Mesenchymal stem cell (in vitro differentiated cells and primary cell): Measurements from ENCODE around the gene ARHGAP15.

Experiments
- DNase-seq: peaks from one replicate; pipeline ENCODE4 v3.0.0-alpha.2; 2013
- H2AFZ ChIP-seq: one replicate; pipeline ENCODE4 v1.6.1; 2013; ENCODE audit warnings: low read depth, mild to moderate bottlenecking, control low read depth, inconsistent platforms, low read length, moderate library complexity
- H2AK5ac ChIP-seq: 2 replicates; pipeline ENCODE4 v1.6.1; 2013; ENCODE audit warnings: low read length, moderate library complexity, mild to moderate bottlenecking, inconsistent platforms; ENCODE audit not compliant: severe bottlenecking
- H2BK120ac ChIP-seq: one replicate; pipeline ENCODE4 v1.6.1; 2013; ENCODE audit warnings: low read depth, mild to moderate bottlenecking, inconsistent platforms, low read length, moderate library complexity
- H2BK12ac ChIP-seq, 2 experiments: one replicate each; pipeline ENCODE4 v1.6.1; 2013; ENCODE audit warnings: inconsistent platforms in 2 of 2, low read length in 2 of 2, mild to moderate bottlenecking in 2 of 2, moderate library complexity in 2 of 2, control low read depth in 1 of 2
- H2BK15ac ChIP-seq: one replicate; pipeline ENCODE4 v1.6.1; 2013; ENCODE audit warnings: mild to moderate bottlenecking, low read depth, inconsistent platforms; ENCODE audit not compliant: poor library complexity, severe bottlenecking
- H2BK5ac ChIP-seq: 2 replicates; pipeline ENCODE4 v1.6.1; 2013; ENCODE audit warnings: low read depth, mild to moderate bottlenecking, low read length, control low read depth, inconsistent platforms; ENCODE audit not compliant: poor library complexity, severe bottlenecking
- H3K14ac ChIP-seq, 2 experiments: one replicate each; pipeline ENCODE4 v1.6.1; 2013; ENCODE audit warnings: inconsistent platforms in 2 of 2, low read length in 2 of 2, control low read depth in 1 of 2, mild to moderate bottlenecking in 1 of 2, moderate library complexity in 1 of 2
- H3K18ac ChIP-seq, 2 experiments: one replicate each; pipeline ENCODE4 v1.6.1; 2013; ENCODE audit warnings: inconsistent platforms in 2 of 2, low read length in 2 of 2, control low read depth in 1 of 2, low read depth in 1 of 2, mild to moderate bottlenecking in 1 of 2
- H3K23ac ChIP-seq, 2 experiments: one replicate each; pipeline ENCODE4 v1.6.1; 2013; ENCODE audit warnings: inconsistent platforms in 2 of 2, low read length in 2 of 2, mild to moderate bottlenecking in 2 of 2, moderate library complexity in 2 of 2, control low read depth in 1 of 2
- H3K27ac ChIP-seq: 2 replicates; pipeline ENCODE4 v1.5.1; 2013; ENCODE audit warnings: mild to moderate bottlenecking, moderate library complexity, low read length, control low read depth, inconsistent platforms; ENCODE audit not compliant: poor library complexity, severe bottlenecking
- H3K27me3 ChIP-seq, 2 experiments: 2 replicates each; pipeline versions ENCODE4 v1.6.1 to v1.7.0; 2013; ENCODE audit warnings: low read length in 2 of 2, mild to moderate bottlenecking in 2 of 2, moderate library complexity in 2 of 2, control low read depth in 1 of 2, inconsistent platforms in 1 of 2; ENCODE audit not compliant: control insufficient read depth in 1 of 2, insufficient read depth in 1 of 2
- H3K36me3 ChIP-seq, 2 experiments: 2 replicates each; pipeline versions ENCODE4 v1.6.1 to v1.7.0; 2013; ENCODE audit warnings: low read length in 2 of 2, control low read depth in 1 of 2, inconsistent platforms in 1 of 2, low read depth in 1 of 2, mild to moderate bottlenecking in 1 of 2; ENCODE audit not compliant: insufficient read depth in 2 of 2, control insufficient read depth in 1 of 2
- H3K4ac ChIP-seq, 2 experiments: one replicate each; pipeline ENCODE4 v1.6.1; 2013; ENCODE audit warnings: inconsistent platforms in 2 of 2, low read length in 2 of 2, mild to moderate bottlenecking in 2 of 2, moderate library complexity in 2 of 2, control low read depth in 1 of 2, low read depth in 1 of 2
- H3K4me1 ChIP-seq: 2 replicates; pipeline ENCODE4 v1.6.1; 2013; ENCODE audit warnings: low read depth, low read length, control low read depth; ENCODE audit not compliant: control insufficient read depth, insufficient read depth
- H3K4me2 ChIP-seq: 2 replicates; pipeline ENCODE4 v1.6.1; 2013; ENCODE audit warnings: low read length, mild to moderate bottlenecking, inconsistent platforms; ENCODE audit not compliant: poor library complexity, severe bottlenecking
- H3K4me3 ChIP-seq, 2 experiments: 2 replicates each; pipeline versions ENCODE4 v1.5.1 to v1.7.0; 2013; ENCODE audit warnings: low read length in 2 of 2, mild to moderate bottlenecking in 2 of 2, control low read depth in 1 of 2, low read depth in 1 of 2; ENCODE audit not compliant: insufficient read depth in 1 of 2
- H3K79me1 ChIP-seq: replicated peaks from 2 replicates; pipeline ENCODE4 v1.6.1; 2013; ENCODE audit warnings: mild to moderate bottlenecking, control low read depth, low read length, inconsistent platforms; ENCODE audit not compliant: poor library complexity, severe bottlenecking
- H3K9ac ChIP-seq: 2 replicates; pipeline ENCODE4 v1.7.0; 2013; ENCODE audit warnings: mild to moderate bottlenecking, low read length, moderate library complexity
- H3K9me3 ChIP-seq: 2 replicates; pipeline ENCODE4 v1.7.0; 2013; ENCODE audit warnings: mild to moderate bottlenecking, low read length; ENCODE audit not compliant: control insufficient read depth
- H4K8ac ChIP-seq: one replicate; pipeline ENCODE4 v1.6.1; 2013; ENCODE audit warnings: inconsistent platforms, mild to moderate bottlenecking, low read length, moderate library complexity
- H4K91ac ChIP-seq: one replicate; pipeline ENCODE4 v1.6.1; 2013; ENCODE audit warnings: mild to moderate bottlenecking, low read length, inconsistent platforms
- WGBS: methylation state at CpG from one replicate; pipeline ENCODE4 v1.1.7; 2013; ENCODE audit warnings: mixed read lengths; 5-methylcytosine and 5-hydroxymethylcytosine counted together

The ARHGAP15 gene

DNA sequence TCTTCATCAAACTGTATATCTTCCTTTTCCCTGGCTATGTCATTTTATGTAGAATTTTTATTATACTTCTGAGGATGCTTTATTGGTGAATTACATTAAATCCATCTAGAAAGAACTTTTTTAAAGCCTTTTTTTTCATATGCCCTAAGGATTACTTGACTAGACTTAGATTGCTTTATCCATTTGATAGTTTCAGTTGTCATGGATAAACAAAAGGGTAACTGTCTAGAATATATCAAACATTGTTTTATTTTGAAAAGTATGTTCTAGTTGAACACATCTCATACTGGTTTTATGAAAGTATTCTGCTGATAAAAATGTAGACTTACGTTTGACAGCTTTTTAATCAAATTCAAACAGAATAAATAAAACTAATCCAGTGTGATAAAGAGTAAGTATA, 639.8 kb downstream of the ARHGAP15 start:
- no peak overlapping the region for H4K91ac ChIP-seq
- H3K4me2 ChIP-seq = no peak overlapping the region
- no peaks in the 10 kb centered on the region for H3K79me1 ChIP-seq
- no peak overlapping the region for H3K4ac ChIP-seq
- 80% methylated on average over 1 of the region's 1 CpG for WGBS
- no peak overlapping the region for H3K9ac ChIP-seq
- no peak overlapping the region for H2BK12ac ChIP-seq
- no peak overlapping the region for H3K14ac ChIP-seq
- H3K23ac ChIP-seq = no peak overlapping the region
- H3K4me3 ChIP-seq = no peak overlapping the region
- H3K18ac ChIP-seq = no peak overlapping the region
- H3K9me3 ChIP-seq = no peaks in the 10 kb centered on the region
- no peaks in the 10 kb centered on the region for H3K27me3 ChIP-seq
- no peaks in the 10 kb centered on the region for H3K4me1 ChIP-seq
- no peak overlapping the region for H2BK120ac ChIP-seq
- H2AFZ ChIP-seq = no peak overlapping the region
- H4K8ac ChIP-seq = no peak overlapping the region
- DNase-seq = no peak
- H2BK5ac ChIP-seq = no peak overlapping the region
- no peaks in the 10 kb centered on the region for H3K36me3 ChIP-seq
- no peak overlapping the region for H2AK5ac ChIP-seq
- H2BK15ac ChIP-seq = no peak overlapping the region
- H3K27ac ChIP-seq = no peak overlapping the region

DNA sequence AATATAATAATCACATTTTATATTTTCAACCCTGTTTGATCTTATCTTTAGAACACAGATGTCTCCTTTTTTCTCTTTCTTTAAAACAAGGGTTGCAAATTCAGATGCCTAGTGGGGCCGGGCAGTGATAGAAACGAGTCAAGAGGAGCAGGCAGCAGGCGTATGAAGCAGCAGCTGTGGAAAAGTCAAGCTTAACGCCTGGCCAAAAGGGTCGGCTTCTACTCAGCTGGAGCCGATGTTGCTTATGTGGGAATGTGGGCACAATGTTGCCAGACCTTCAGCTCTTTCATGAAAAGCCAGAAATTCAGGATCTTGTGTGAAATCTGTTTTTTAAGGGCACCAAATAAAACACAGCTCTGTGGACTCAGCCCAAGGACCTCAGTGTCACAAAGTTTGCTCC, 642.7 kb downstream of the ARHGAP15 start:
- Histone ChIP-seq H3K79me1 (no peaks in the 10 kb centered on the region), H2BK15ac (no peak overlapping the region), H2AK5ac (no peak overlapping the region), H3K23ac (no peak overlapping the region), H3K14ac (no peak overlapping the region), H3K27me3 (no peaks in the 10 kb centered on the region), H3K36me3 (no peaks in the 10 kb centered on the region), H3K4me1 (no peaks in the 10 kb centered on the region), H2BK12ac (no peak overlapping the region), H3K4me3 (no peak overlapping the region), H3K9ac (no peak overlapping the region), H2BK5ac (no peak overlapping the region), H2AFZ (no peak overlapping the region), H3K4me2 (no peak overlapping the region), H4K8ac (no peak overlapping the region), H3K9me3 (no peaks in the 10 kb centered on the region), H2BK120ac (no peak overlapping the region), H3K18ac (no peak overlapping the region), H4K91ac (no peak overlapping the region), H3K4ac (no peak overlapping the region), H3K27ac (no peak overlapping the region)
- 87% methylated on average over 6 of the region's 6 CpGs for WGBS
- DNase-seq = no peak

DNA sequence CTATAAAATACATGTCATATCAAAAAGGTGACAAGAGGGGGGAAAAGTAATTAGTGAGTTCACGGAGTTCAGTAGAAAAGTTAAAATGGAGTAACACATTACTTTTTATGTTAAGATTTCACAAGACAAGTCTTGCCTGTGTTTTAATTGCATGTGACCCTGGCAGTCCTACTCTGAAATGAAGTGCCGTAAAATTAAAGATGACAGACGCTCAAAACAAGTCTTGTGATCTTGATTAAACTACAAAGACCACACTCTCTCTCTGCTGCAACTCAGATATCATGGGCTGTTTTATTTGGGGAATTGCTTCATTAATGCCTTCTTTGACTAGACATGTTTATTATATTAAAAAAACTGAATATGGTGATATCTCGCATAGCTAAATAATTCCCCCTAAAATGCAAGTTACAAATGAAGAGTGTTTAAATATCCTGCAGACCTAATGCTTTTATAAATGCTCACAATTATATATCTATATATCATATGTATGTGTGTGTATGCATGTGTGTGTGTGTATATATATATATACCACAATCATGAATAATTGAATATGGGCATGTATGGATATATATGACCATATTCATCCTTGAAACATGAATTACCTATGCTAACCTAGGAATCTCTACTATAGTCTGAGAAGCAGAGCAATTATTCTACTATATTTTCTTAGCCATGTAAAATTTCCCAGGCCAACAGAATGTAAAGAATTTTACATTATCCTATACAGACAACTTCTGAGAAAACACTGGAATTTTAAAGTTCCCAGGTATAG, 647.5 kb downstream of the ARHGAP15 start:
- no peak overlapping the region for H2BK120ac ChIP-seq
- H2AFZ ChIP-seq = no peak overlapping the region
- H4K91ac ChIP-seq = no peak overlapping the region
- no peak overlapping the region for H3K23ac ChIP-seq
- no peak overlapping the region for H2BK12ac ChIP-seq
- no peak overlapping the region for H3K27ac ChIP-seq
- WGBS = 81% methylated on average over 2 of the region's 4 CpGs
- H3K4ac ChIP-seq = no peak overlapping the region
- DNase-seq = no peak
- H3K79me1 ChIP-seq = no peaks in the 10 kb centered on the region
- H2BK5ac ChIP-seq = no peak overlapping the region
- no peak overlapping the region for H3K9ac ChIP-seq
- H3K27me3 ChIP-seq = no peaks in the 10 kb centered on the region
- no peak overlapping the region for H4K8ac ChIP-seq
- H2BK15ac ChIP-seq = no peak overlapping the region
- no peaks in the 10 kb centered on the region for H3K9me3 ChIP-seq
- no peak overlapping the region for H3K4me2 ChIP-seq
- no peaks in the 10 kb centered on the region for H3K4me1 ChIP-seq
- no peak overlapping the region for H3K14ac ChIP-seq
- no peak overlapping the region for H3K4me3 ChIP-seq
- no peaks in the 10 kb centered on the region for H3K36me3 ChIP-seq
- no peak overlapping the region for H3K18ac ChIP-seq
- H2AK5ac ChIP-seq = no peak overlapping the region

DNA sequence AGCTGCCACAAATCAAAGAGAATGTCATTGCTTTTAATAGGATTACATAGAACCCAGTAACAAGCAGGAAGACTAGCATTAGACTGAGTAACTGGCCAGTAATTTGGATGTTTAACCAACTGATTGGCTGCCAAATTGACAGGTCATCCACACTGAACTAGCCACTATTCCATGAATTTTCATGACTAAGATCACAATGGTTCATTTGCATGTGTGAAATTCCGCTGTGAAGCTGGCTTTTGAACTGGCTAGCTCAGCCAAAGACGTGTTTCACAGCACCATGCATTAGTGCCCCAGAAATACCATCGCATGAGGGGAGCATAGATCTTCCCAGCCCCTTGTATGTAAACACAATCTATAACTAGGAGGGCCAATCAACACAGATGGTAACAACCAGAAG, 649.8 kb downstream of the ARHGAP15 start:
- Histone ChIP-seq H3K4me3 (no peak overlapping the region), H2BK5ac (no peak overlapping the region), H3K9me3 (no peaks in the 10 kb centered on the region), H3K14ac (no peak overlapping the region), H2BK12ac (no peak overlapping the region), H2AK5ac (no peak overlapping the region), H3K4ac (no peak overlapping the region), H3K18ac (no peak overlapping the region), H3K79me1 (no peaks in the 10 kb centered on the region), H3K9ac (no peak overlapping the region), H2BK120ac (no peak overlapping the region), H2BK15ac (no peak overlapping the region), H3K36me3 (no peaks in the 10 kb centered on the region), H3K23ac (no peak overlapping the region), H3K27ac (no peak overlapping the region), H3K27me3 (no peaks in the 10 kb centered on the region), H4K8ac (no peak overlapping the region), H4K91ac (no peak overlapping the region), H3K4me2 (no peak overlapping the region), H3K4me1 (no peaks in the 10 kb centered on the region), H2AFZ (no peak overlapping the region)
- 68% methylated on average over 2 of the region's 3 CpGs for WGBS
- DNase-seq = no peak
